SK-N-SH (cell line): ENCODE results near the gene PSMD7. TPM values are rescaled to one million over a fixed set of nuclear protein-coding genes. Genes with fewer than 3 reads are reported as not detected.

ENCODE experiments used
- CTCF ChIA-PET: fragments of 300-600, 350-600 bp; formaldehyde crosslinking; extraction: SDS; loops from one replicate; lab custom pipeline; 2021; lab: Yijun Ruan, JAX
- POLR2A ChIA-PET: fragments of 350-600 bp; sonication (Branson Sonifier 250); formaldehyde crosslinking; extraction: SDS; loops from one replicate; lab custom pipeline; 2020; ENCODE audit warnings: antibody characterized with exemption, inconsistent platforms; lab: Yijun Ruan, JAX
- DNase-seq: peaks from one replicate; pipeline ENCODE4 v3.0.0; 2012
- H2AFZ ChIP-seq: fragments of 200-600 bp; sonication (generic); 2 replicates; pipeline ENCODE4 v1.8.1; 2016; ENCODE audit warnings: antibody characterized with exemption, mild to moderate bottlenecking, low read depth
- H3F3A ChIP-seq: fragments of 200-600 bp; sonication (generic); replicated peaks from 2 replicates; pipeline ENCODE3; 2016; ENCODE audit warnings: antibody characterized with exemption, mild to moderate bottlenecking; ENCODE audit not compliant: insufficient read depth
- H3K27ac ChIP-seq, 2 experiments: fragments of 200-500 bp in 1 of 2; fragments of 200-600 bp in 1 of 2; sonication (Bioruptor generic) in 1 of 2; sonication (generic), shearing (Covaris generic) in 1 of 2; 2 replicates each; pipeline versions ENCODE4 v1.5.1 to v1.6.1; 2014 to 2016; ENCODE audit warnings: low read depth in 2 of 2, inconsistent platforms in 1 of 2, low read length in 1 of 2, mild to moderate bottlenecking in 1 of 2, mixed read lengths in 1 of 2
- H3K27me3 ChIP-seq: fragments of 200-600 bp; sonication (generic), shearing (Covaris generic); 2 replicates; pipeline ENCODE4 v1.6.1; 2016; ENCODE audit warnings: mixed run types; ENCODE audit not compliant: insufficient read depth
- H3K36me3 ChIP-seq, 2 experiments: fragments of 200-500 bp in 1 of 2; fragments of 200-600 bp in 1 of 2; sonication (Bioruptor generic) in 1 of 2; sonication (generic) in 1 of 2; replicated peaks in 1 of 2; 2 replicates each; pipeline versions ENCODE3 to v1.5.1; 2014 to 2016; ENCODE audit warnings: low read length in 1 of 2, mild to moderate bottlenecking in 1 of 2; ENCODE audit not compliant: insufficient read depth in 2 of 2, control insufficient read depth in 1 of 2
- H3K4me1 ChIP-seq, 2 experiments: fragments of 200-500 bp in 1 of 2; fragments of 200-600 bp in 1 of 2; sonication (Bioruptor generic) in 1 of 2; sonication (generic), shearing (Covaris generic) in 1 of 2; 2 replicates each; pipeline versions ENCODE4 v1.5.1 to v1.6.1; 2014 to 2016; ENCODE audit warnings: low read depth in 1 of 2, low read length in 1 of 2, mixed run types in 1 of 2; ENCODE audit not compliant: insufficient read depth in 2 of 2, control insufficient read depth in 1 of 2
- H3K4me2 ChIP-seq: fragments of 200-600 bp; sonication (generic), shearing (Covaris generic); 2 replicates; pipeline ENCODE4 v1.6.1; 2017; ENCODE audit warnings: mixed run types
- H3K4me3 ChIP-seq, 2 experiments: fragments of 200-500 bp in 1 of 2; fragments of 200-600 bp in 1 of 2; sonication (Bioruptor generic) in 1 of 2; sonication (generic), shearing (Covaris generic) in 1 of 2; 2 replicates each; pipeline versions ENCODE4 v1.5.1 to v1.8.1; 2014 to 2016; ENCODE audit warnings: low read depth in 2 of 2, inconsistent platforms in 1 of 2, low read length in 1 of 2, mild to moderate bottlenecking in 1 of 2, mixed read lengths in 1 of 2, moderate library complexity in 1 of 2
- H3K79me2 ChIP-seq: fragments of 200-600 bp; sonication (generic); 2 replicates; pipeline ENCODE4 v1.8.1; 2017; ENCODE audit warnings: mild to moderate bottlenecking; ENCODE audit not compliant: insufficient read depth
- H3K9ac ChIP-seq: fragments of 200-600 bp; sonication (generic); 2 replicates; pipeline ENCODE4 v1.6.1; 2017; ENCODE audit warnings: mixed run types
- H3K9me2 ChIP-seq: fragments of 200-600 bp; sonication (generic); 2 replicates; pipeline ENCODE4 v1.6.1; 2017; ENCODE audit warnings: mixed run types
- H3K9me3 ChIP-seq: fragments of 200-600 bp; sonication (generic); 2 replicates; pipeline ENCODE4 v1.6.1; 2017; ENCODE audit warnings: mixed run types, mild to moderate bottlenecking, moderate library complexity
- H4K20me1 ChIP-seq: fragments of 200-600 bp; sonication (generic); 2 replicates; pipeline ENCODE4 v1.6.1; 2017; ENCODE audit warnings: mild to moderate bottlenecking, mixed run types; ENCODE audit not compliant: insufficient read depth
- FOSL2 ChIP-seq: IDR thresholded peaks from 2 replicates; pipeline ENCODE4 v1.4.0; 2012; ENCODE audit warnings: low read depth, mild to moderate bottlenecking, moderate library complexity, borderline replicate concordance
- FOXJ3 ChIP-seq: sonication (generic); formaldehyde crosslinking; IDR thresholded peaks from 2 replicates; pipeline ENCODE4 v1.5.1; 2020; ENCODE audit warnings: mild to moderate bottlenecking, missing genetic modification reagents
- MEF2A ChIP-seq: IDR thresholded peaks from 2 replicates; pipeline ENCODE4 v1.4.0; 2012; ENCODE audit warnings: low read depth, borderline replicate concordance
- MXI1 ChIP-seq: IDR thresholded peaks from 2 replicates; pipeline ENCODE4 v1.6.1; 2012; ENCODE audit warnings: mild to moderate bottlenecking, low read depth, low read length, improper control_type of control experiment
- RAD21 ChIP-seq: IDR thresholded peaks from 2 replicates; pipeline ENCODE4 v1.6.1; 2012; ENCODE audit warnings: mild to moderate bottlenecking, low read length
- RXRA ChIP-seq: IDR thresholded peaks from 2 replicates; pipeline ENCODE4 v1.4.0; 2012; ENCODE audit warnings: low read depth, mild to moderate bottlenecking, borderline replicate concordance
- SMC3 ChIP-seq: IDR thresholded peaks from 2 replicates; pipeline ENCODE4 v1.6.1; 2012; ENCODE audit warnings: low read depth, low read length, improper control_type of control experiment
- TAF1 ChIP-seq: IDR thresholded peaks from 2 replicates; pipeline ENCODE4 v1.6.1; 2012; ENCODE audit warnings: low read depth, mild to moderate bottlenecking, low read length, moderate library complexity, borderline replicate concordance
- TCF12 ChIP-seq: IDR thresholded peaks from 2 replicates; pipeline ENCODE4 v1.4.0; 2012
- TEAD4 ChIP-seq: IDR thresholded peaks from 2 replicates; pipeline ENCODE4 v1.4.0; 2012; ENCODE audit warnings: mild to moderate bottlenecking, borderline replicate concordance; ENCODE audit not compliant: insufficient read depth
- YY1 ChIP-seq: IDR thresholded peaks from 2 replicates; pipeline ENCODE4 v1.4.0; 2012; ENCODE audit warnings: low read depth, mild to moderate bottlenecking
- WGBS: methylation state at CpG from one replicate; pipeline ENCODE4 v1.1.6; 2017; ENCODE audit warnings: low lambda C conversion rate; 5-methylcytosine and 5-hydroxymethylcytosine counted together
- polyA plus RNA-seq, 3 experiments: library from polyadenylated mRNA; depleted of rRNA; stranded (reverse); fragments of >200 nt; gene quantifications; 2 replicates each; pipeline ENCODE4 v1.2.3, GENCODE V29; 2012
- TF ChIP-seq, protein P1 (sequence below): fragments of 200-600 bp; sonication (generic); IDR thresholded peaks from 2 replicates; pipeline ENCODE4 v1.6.1; 2017; ENCODE audit warnings: antibody characterized with exemption, mild to moderate bottlenecking, moderate library complexity
- TF ChIP-seq, protein P2 (sequence below): IDR thresholded peaks from 2 replicates; pipeline ENCODE4 v1.6.1; 2012; ENCODE audit warnings: mild to moderate bottlenecking, low read depth, low read length, moderate library complexity
- TF ChIP-seq, protein P3 (sequence below): IDR thresholded peaks from 2 replicates; pipeline ENCODE4 v1.4.0; 2012; ENCODE audit warnings: low read depth
- TF ChIP-seq, protein P4 (sequence below): IDR thresholded peaks from 2 replicates; pipeline ENCODE4; 2012

PSMD7 gene
- polyA plus RNA-seq, 1 of the 3 experiments (the other 2 are of a cell fraction) = 142 TPM

DNA sequence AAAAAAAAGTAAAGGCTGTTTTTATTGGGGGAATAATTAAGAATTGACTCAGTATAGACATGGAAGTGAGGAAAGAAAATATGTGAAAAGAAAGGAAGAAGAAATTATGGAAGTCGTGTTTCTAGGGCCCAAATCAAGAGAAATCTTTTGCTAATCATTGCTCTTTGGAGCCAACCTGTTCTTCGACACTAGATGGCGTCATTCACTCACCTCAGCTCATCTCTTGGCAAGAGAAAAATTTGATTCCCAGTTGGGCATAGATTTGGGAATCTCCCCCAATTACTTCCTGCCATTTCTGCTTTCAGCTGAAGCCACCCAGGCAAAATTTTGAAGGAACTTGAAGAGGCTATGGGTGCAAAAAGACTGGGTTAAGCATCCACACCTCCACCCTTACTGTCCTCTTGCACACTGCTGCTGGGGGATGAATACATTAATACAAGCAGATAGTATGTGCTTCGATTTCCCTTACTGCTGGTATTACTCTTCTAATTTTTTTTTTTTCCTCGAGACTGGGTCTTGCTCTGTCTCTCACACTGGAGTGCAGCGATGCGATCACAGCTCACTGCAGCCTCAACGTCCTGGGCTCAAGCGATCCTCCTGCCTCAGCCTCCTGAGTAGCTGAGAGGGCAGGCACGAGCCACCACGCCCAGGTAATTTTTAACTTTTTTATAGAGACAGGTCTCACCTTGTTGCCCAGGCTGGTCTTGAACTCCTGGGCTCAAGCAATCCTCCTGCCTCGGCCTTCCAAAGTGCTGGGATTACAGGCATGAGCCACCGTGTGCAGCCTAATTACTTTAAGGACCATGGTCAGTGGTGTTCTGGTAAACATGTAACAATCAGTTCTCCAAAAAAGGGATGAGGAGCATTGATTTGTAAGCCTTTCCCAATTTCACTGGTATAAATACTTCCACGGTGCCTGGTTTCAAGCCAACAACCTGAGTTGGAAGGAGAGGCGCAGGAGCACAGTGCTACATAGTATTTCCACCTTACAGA, 13.5 kb downstream of the PSMD7 start:
- Histone ChIP-seq H3K9ac (no peak overlapping the region), H3K4me2 (no peak overlapping the region), H3K27me3 (no peaks in the 10 kb centered on the region), H3K27ac (no peak overlapping the region), H3F3A (peaks cover 10% of the 10 kb centered on the region), H3K9me3 (no peaks in the 10 kb centered on the region), H3K4me3 (no peak overlapping the region; a peak in 1 of 4 replicates), H4K20me1 (no peaks in the 10 kb centered on the region), H3K36me3 (peaks cover 20 to 22% of the 10 kb centered on the region in 2 experiments), H3K79me2 (no peaks in the 10 kb centered on the region), H3K4me1 (no peaks in the 10 kb centered on the region), H2AFZ (no peak overlapping the region), H3K9me2 (no peaks in the 10 kb centered on the region)
- 67% methylated on average over 15 of the region's 15 CpGs for WGBS
- TF ChIP-seq MXI1 (no peak), MEF2A (no peak), RAD21 (peak; percentile 92), SMC3 (peak; percentile 78), FOSL2 (no peak)
- TF ChIP-seq, protein P1, sequence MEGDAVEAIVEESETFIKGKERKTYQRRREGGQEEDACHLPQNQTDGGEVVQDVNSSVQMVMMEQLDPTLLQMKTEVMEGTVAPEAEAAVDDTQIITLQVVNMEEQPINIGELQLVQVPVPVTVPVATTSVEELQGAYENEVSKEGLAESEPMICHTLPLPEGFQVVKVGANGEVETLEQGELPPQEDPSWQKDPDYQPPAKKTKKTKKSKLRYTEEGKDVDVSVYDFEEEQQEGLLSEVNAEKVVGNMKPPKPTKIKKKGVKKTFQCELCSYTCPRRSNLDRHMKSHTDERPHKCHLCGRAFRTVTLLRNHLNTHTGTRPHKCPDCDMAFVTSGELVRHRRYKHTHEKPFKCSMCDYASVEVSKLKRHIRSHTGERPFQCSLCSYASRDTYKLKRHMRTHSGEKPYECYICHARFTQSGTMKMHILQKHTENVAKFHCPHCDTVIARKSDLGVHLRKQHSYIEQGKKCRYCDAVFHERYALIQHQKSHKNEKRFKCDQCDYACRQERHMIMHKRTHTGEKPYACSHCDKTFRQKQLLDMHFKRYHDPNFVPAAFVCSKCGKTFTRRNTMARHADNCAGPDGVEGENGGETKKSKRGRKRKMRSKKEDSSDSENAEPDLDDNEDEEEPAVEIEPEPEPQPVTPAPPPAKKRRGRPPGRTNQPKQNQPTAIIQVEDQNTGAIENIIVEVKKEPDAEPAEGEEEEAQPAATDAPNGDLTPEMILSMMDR = peak; percentile 84
- TF ChIP-seq, protein P2, sequence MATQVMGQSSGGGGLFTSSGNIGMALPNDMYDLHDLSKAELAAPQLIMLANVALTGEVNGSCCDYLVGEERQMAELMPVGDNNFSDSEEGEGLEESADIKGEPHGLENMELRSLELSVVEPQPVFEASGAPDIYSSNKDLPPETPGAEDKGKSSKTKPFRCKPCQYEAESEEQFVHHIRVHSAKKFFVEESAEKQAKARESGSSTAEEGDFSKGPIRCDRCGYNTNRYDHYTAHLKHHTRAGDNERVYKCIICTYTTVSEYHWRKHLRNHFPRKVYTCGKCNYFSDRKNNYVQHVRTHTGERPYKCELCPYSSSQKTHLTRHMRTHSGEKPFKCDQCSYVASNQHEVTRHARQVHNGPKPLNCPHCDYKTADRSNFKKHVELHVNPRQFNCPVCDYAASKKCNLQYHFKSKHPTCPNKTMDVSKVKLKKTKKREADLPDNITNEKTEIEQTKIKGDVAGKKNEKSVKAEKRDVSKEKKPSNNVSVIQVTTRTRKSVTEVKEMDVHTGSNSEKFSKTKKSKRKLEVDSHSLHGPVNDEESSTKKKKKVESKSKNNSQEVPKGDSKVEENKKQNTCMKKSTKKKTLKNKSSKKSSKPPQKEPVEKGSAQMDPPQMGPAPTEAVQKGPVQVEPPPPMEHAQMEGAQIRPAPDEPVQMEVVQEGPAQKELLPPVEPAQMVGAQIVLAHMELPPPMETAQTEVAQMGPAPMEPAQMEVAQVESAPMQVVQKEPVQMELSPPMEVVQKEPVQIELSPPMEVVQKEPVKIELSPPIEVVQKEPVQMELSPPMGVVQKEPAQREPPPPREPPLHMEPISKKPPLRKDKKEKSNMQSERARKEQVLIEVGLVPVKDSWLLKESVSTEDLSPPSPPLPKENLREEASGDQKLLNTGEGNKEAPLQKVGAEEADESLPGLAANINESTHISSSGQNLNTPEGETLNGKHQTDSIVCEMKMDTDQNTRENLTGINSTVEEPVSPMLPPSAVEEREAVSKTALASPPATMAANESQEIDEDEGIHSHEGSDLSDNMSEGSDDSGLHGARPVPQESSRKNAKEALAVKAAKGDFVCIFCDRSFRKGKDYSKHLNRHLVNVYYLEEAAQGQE = peak; percentile 50; the same call in 1 of the 2 replicates
- POLR2A ChIA-PET = interaction anchor here (0.8 to 1.0 kb wide), 2 partner anchors 12 to 666 kb away, joined by 4 to 7 read pairs; no protein-coding TSS in a partner anchor
- CTCF ChIA-PET = interaction anchor here (0.6 to 3.4 kb wide), 21 partner anchors 9 to 341 kb away, joined by 3 to 18 read pairs (median 3); partner anchors contain the start of gene PSMD7
- DNase-seq = peak; percentile 66

DNA sequence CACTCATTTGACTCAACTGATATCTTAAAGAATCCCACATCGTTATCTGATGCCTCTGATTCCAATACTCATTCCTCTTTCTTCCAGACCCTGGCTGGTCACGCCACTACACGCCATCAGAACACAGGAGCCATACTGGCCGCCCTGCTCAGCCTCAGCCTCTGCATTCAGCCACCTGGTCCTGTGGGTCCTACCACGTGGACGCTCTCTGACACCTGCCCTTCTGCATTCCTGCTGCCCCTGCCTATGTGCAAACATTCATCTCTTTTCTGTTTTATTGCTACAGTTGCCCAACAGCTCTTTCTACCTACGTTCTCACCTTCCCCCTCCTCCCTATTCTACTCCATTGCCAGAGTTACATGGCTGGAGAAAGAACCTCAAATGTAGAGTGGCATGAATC, 18.4 kb downstream of the PSMD7 start:
- H3F3A ChIP-seq = no peaks in the 10 kb centered on the region
- no peaks in the 10 kb centered on the region for H3K4me1 ChIP-seq
- H3K9ac ChIP-seq = no peak overlapping the region
- H3K36me3 ChIP-seq = no peaks in the 10 kb centered on the region
- no peak for DNase-seq
- no peak overlapping the region for H2AFZ ChIP-seq
- ChIA-PET POLR2A (no interaction called here), CTCF (interaction anchor here (2.7 kb wide), 1 partner anchor 10 kb away, joined by 8 read pairs; no protein-coding TSS in a partner anchor)
- no peak overlapping the region for H3K27ac ChIP-seq
- H3K27me3 ChIP-seq = no peaks in the 10 kb centered on the region
- no peak overlapping the region for H3K4me2 ChIP-seq
- no peak overlapping the region for H3K4me3 ChIP-seq
- H3K9me3 ChIP-seq = no peaks in the 10 kb centered on the region
- H4K20me1 ChIP-seq = no peaks in the 10 kb centered on the region
- no peaks in the 10 kb centered on the region for H3K9me2 ChIP-seq
- no peaks in the 10 kb centered on the region for H3K79me2 ChIP-seq
- whole genome bisulfite sequencing = 92% methylated on average over 7 of the region's 7 CpGs
- TF ChIP-seq, protein P3, sequence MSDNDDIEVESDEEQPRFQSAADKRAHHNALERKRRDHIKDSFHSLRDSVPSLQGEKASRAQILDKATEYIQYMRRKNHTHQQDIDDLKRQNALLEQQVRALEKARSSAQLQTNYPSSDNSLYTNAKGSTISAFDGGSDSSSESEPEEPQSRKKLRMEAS = no peak
- TF ChIP-seq, protein P2 = no peak
- TF ChIP-seq TCF12 = no peak
- TF ChIP-seq TAF1 = no peak
- no peak for TF ChIP-seq TEAD4
- TF ChIP-seq, protein P4, sequence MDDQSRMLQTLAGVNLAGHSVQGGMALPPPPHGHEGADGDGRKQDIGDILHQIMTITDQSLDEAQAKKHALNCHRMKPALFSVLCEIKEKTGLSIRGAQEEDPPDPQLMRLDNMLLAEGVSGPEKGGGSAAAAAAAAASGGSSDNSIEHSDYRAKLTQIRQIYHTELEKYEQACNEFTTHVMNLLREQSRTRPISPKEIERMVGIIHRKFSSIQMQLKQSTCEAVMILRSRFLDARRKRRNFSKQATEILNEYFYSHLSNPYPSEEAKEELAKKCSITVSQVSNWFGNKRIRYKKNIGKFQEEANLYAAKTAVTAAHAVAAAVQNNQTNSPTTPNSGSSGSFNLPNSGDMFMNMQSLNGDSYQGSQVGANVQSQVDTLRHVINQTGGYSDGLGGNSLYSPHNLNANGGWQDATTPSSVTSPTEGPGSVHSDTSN = no peak
- TF ChIP-seq FOXJ3 = no peak
- no peak for TF ChIP-seq RXRA
- no peak for TF ChIP-seq YY1
